PC-9 (cell line): Measurements from ENCODE around the gene PLXNA3. TPM values are rescaled to one million over a fixed set of nuclear protein-coding genes. Genes with fewer than 3 reads are reported as not detected.

ENCODE experiments used
- BruUV-seq: library from RNA; stranded (reverse); fragments of 400-500 nt; replicated peaks from 2 replicates; lab custom pipeline; 2021; lab: Mats Ljungman, UMichigan
- CTCF ChIA-PET: fragments of 300-600 bp; sonication (Branson Sonifier 250); formaldehyde crosslinking; loops from one replicate; lab custom pipeline; 2022; ENCODE audit warnings: antibody characterized with exemption; lab: Charles Lee
- POLR2A ChIA-PET: fragments of 300-600 bp; sonication (Branson Sonifier 250); formaldehyde crosslinking; loops from one replicate; lab custom pipeline; 2022; ENCODE audit warnings: antibody characterized with exemption; ENCODE audit not compliant: unreplicated experiment; lab: Charles Lee
- DNase-seq, 2 experiments: peaks; one replicate each; pipeline versions ENCODE4 v3.0.0 to v3.0.0-alpha.2; 2015 to 2022; ENCODE audit warnings: mixed read lengths in 1 of 2
- H2AFZ ChIP-seq: fragments of 200-600 bp; sonication (generic); 2 replicates; pipeline ENCODE4 v1.8.1; 2017; ENCODE audit warnings: antibody characterized with exemption
- H3F3A ChIP-seq: fragments of 200-600 bp; sonication (generic); 2 replicates; pipeline ENCODE4 v1.8.1; 2017; ENCODE audit warnings: antibody characterized with exemption, mild to moderate bottlenecking, low read depth; ENCODE audit not compliant: insufficient read depth
- H3K27ac ChIP-seq: fragments of 200-600 bp; sonication (generic); 2 replicates; pipeline ENCODE4 v1.6.1; 2016; ENCODE audit warnings: mixed run types
- H3K27me3 ChIP-seq: fragments of 200-600 bp; sonication (generic); 2 replicates; pipeline ENCODE4 v1.6.1; 2016; ENCODE audit warnings: low read depth, mixed run types; ENCODE audit not compliant: insufficient read depth
- H3K36me3 ChIP-seq: fragments of 200-600 bp; sonication (generic); 2 replicates; pipeline ENCODE4 v1.6.1; 2016; ENCODE audit warnings: low read depth, mixed run types
- H3K4me1 ChIP-seq: fragments of 200-600 bp; sonication (generic); replicated peaks from 2 replicates; pipeline ENCODE4 v1.6.1; 2016; ENCODE audit warnings: mixed run types; ENCODE audit not compliant: insufficient read depth
- H3K4me2 ChIP-seq: fragments of 200-600 bp; sonication (generic); 2 replicates; pipeline ENCODE4 v1.6.1; 2017; ENCODE audit warnings: mixed run types
- H3K4me3 ChIP-seq: fragments of 200-600 bp; sonication (generic); 2 replicates; pipeline ENCODE4 v1.6.1; 2016; ENCODE audit warnings: mixed run types
- H3K79me2 ChIP-seq: fragments of 200-600 bp; sonication (generic); 2 replicates; pipeline ENCODE4 v1.6.1; 2017; ENCODE audit warnings: low read depth, mixed run types
- H3K9me2 ChIP-seq: fragments of 200-600 bp; sonication (generic); 2 replicates; pipeline ENCODE4 v1.8.1; 2017; ENCODE audit warnings: mild to moderate bottlenecking; ENCODE audit not compliant: insufficient read depth
- H3K9me3 ChIP-seq: fragments of 200-600 bp; sonication (generic); 2 replicates; pipeline ENCODE4 v1.8.1; 2016; ENCODE audit warnings: low read depth; ENCODE audit not compliant: insufficient read depth
- H4K20me1 ChIP-seq: fragments of 200-600 bp; sonication (generic); 2 replicates; pipeline ENCODE4 v1.8.1; 2017; ENCODE audit not compliant: insufficient read depth
- CTCF ChIP-seq: fragments of 200-600 bp; sonication (generic); conservative IDR thresholded peaks from 2 replicates; pipeline ENCODE4 v1.6.1; 2017; ENCODE audit warnings: mixed run types, antibody characterized with exemption, mild to moderate bottlenecking, moderate library complexity
- EZH2 ChIP-seq: fragments of 200-600 bp; sonication (generic); IDR thresholded peaks from 2 replicates; pipeline ENCODE4 v1.8.0; 2017; ENCODE audit warnings: antibody characterized with exemption, low read depth
- intact Hi-C: fragments of 100-400 bp; cut with micrococcal nuclease; formaldehyde crosslinking; loops from one replicate; pipeline ENCODE4 v1.10.0; 2022; ENCODE audit not compliant: unreplicated experiment
- total RNA-seq: library from RNA; stranded (reverse); gene quantifications from 2 replicates; pipeline ENCODE4 v1.2.3, GENCODE V29; 2021

The PLXNA3 gene
- total RNA-seq, 1 experiment from 2014 or later: 124 TPM

- Histone ChIP-seq H3F3A (no peaks in the 10 kb centered on the region; the same call in 1 of the 2 replicates), H3K4me2 (no peak overlapping the region), H3K79me2 (no peaks in the 10 kb centered on the region), H3K4me3 (no peak overlapping the region), H3K9me2 (no peaks in the 10 kb centered on the region), H3K27me3 (no peaks in the 10 kb centered on the region), H2AFZ (no peak overlapping the region), H3K27ac (no peak overlapping the region), H3K9me3 (no peaks in the 10 kb centered on the region), H3K36me3 (no peaks in the 10 kb centered on the region), H3K4me1 (no peaks in the 10 kb centered on the region), H4K20me1 (no peaks in the 10 kb centered on the region)
- DNase-seq: no peak
- ChIA-PET CTCF (interaction anchor here (0.6 to 0.7 kb wide), 2 partner anchors 8 to 48 kb away, joined by 3 to 4 read pairs; no protein-coding TSS in a partner anchor), POLR2A (no interaction called here)
- BruUV-seq: no TSS peak
- intact Hi-C loops: no loop called here
- TF ChIP-seq CTCF (no peak), EZH2 (no peak)
These were observed 14.9 kb downstream of the PLXNA3 start for GRCh38 chrX:154472685-154473632.

- H3K27me3 ChIP-seq: no peaks in the 10 kb centered on the region
- H3F3A ChIP-seq: no peaks in the 10 kb centered on the region; the same call in 1 of the 2 replicates
- no peak for DNase-seq
- intact Hi-C loops: no loop called here
- H3K4me1 ChIP-seq: no peaks in the 10 kb centered on the region
- no peak overlapping the region for H2AFZ ChIP-seq
- H3K4me3 ChIP-seq: no peak overlapping the region
- no TSS peak for BruUV-seq
- H3K27ac ChIP-seq: no peak overlapping the region
- H3K9me2 ChIP-seq: no peaks in the 10 kb centered on the region
- TF ChIP-seq CTCF (no peak), EZH2 (no peak)
- no peaks in the 10 kb centered on the region for H4K20me1 ChIP-seq
- no peaks in the 10 kb centered on the region for H3K79me2 ChIP-seq
- no peak overlapping the region for H3K4me2 ChIP-seq
- POLR2A ChIA-PET: no interaction called here
- no peaks in the 10 kb centered on the region for H3K9me3 ChIP-seq
- H3K36me3 ChIP-seq: no peaks in the 10 kb centered on the region
- CTCF ChIA-PET: interaction anchor here (0.7 kb wide), 1 partner anchor 49 kb away, joined by 3 read pairs; no protein-coding TSS in a partner anchor
These were observed 15.6 kb downstream of the PLXNA3 start for GRCh38 chrX:154473683-154474082.

- CTCF ChIA-PET: no interaction called here
- H3K4me2 ChIP-seq: no peak overlapping the region
- no peaks in the 10 kb centered on the region for H3K79me2 ChIP-seq
- no peaks in the 10 kb centered on the region for H4K20me1 ChIP-seq
- BruUV-seq: no TSS peak
- H3K9me3 ChIP-seq: no peaks in the 10 kb centered on the region
- POLR2A ChIA-PET: interaction anchor here (0.6 to 0.9 kb wide), 3 partner anchors 14 to 570 kb away, joined by 3 to 7 read pairs (median 4); partner anchors contain the start of gene SLC10A3
- intact Hi-C loops: no loop called here
- H3K4me3 ChIP-seq: no peak overlapping the region
- no peaks in the 10 kb centered on the region for H3K27me3 ChIP-seq
- H3K36me3 ChIP-seq: no peaks in the 10 kb centered on the region
- H3F3A ChIP-seq: no peaks in the 10 kb centered on the region; the same call in 1 of the 2 replicates
- H3K9me2 ChIP-seq: no peaks in the 10 kb centered on the region
- DNase-seq: no peak
- no peak for TF ChIP-seq CTCF
- no peak for TF ChIP-seq EZH2
- no peak overlapping the region for H2AFZ ChIP-seq
- H3K27ac ChIP-seq: no peak overlapping the region
- H3K4me1 ChIP-seq: no peaks in the 10 kb centered on the region
These were observed 18.7 kb downstream of the PLXNA3 start for GRCh38 chrX:154476821-154477220.
